ENCODE measurements around the gene ZNF574. TPM values are rescaled to one million over a fixed set of nuclear protein-coding genes. Genes with fewer than 3 reads are reported as not detected.

The ZNF574 gene
- total RNA-seq, 1 experiment from 2014 or later, result 15.7 TPM

DNA sequence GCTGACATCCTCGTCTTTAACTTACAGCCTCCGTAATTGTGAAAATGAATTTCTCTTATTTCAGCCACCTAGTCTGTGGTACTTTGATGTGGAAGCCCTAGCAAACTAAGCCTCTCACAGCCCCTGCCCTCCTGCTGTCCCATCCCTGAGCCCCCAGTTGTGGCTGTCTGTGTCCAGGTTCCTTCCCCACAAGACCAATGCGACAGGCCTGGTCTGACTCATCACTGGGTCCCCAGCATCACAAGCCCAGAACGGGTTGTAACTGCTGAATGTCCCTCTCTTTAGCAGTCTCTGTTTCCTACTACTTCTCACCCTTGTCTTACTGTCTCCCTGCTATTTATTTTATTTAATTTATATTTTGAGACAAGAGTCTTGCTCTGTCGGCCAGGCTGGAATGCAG is 50.6 kb downstream of the ZNF574 start:
- H3K4me1 ChIP-seq (ENCODE audit: control insufficient read depth, insufficient read depth, low read length), result no peaks in the 10 kb centered on the region
- no peak overlapping the region for H3K4me3 ChIP-seq (ENCODE audit: low read depth in 2 of 2, low read length in 2 of 2)
- no peak for TF ChIP-seq TCF7L2 (IDR thresholded peaks at IDR 0.05; ENCODE audit: low read depth, low read length)
- TF ChIP-seq, protein P1, sequence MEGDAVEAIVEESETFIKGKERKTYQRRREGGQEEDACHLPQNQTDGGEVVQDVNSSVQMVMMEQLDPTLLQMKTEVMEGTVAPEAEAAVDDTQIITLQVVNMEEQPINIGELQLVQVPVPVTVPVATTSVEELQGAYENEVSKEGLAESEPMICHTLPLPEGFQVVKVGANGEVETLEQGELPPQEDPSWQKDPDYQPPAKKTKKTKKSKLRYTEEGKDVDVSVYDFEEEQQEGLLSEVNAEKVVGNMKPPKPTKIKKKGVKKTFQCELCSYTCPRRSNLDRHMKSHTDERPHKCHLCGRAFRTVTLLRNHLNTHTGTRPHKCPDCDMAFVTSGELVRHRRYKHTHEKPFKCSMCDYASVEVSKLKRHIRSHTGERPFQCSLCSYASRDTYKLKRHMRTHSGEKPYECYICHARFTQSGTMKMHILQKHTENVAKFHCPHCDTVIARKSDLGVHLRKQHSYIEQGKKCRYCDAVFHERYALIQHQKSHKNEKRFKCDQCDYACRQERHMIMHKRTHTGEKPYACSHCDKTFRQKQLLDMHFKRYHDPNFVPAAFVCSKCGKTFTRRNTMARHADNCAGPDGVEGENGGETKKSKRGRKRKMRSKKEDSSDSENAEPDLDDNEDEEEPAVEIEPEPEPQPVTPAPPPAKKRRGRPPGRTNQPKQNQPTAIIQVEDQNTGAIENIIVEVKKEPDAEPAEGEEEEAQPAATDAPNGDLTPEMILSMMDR (IDR thresholded peaks at IDR 0.05), result no peak
- TF ChIP-seq POLR2AphosphoS5 (IDR thresholded peaks at IDR 0.05; ENCODE audit: low read depth, low read length), result no peak
- TF ChIP-seq SIN3A (IDR thresholded peaks at IDR 0.05; ENCODE audit: borderline replicate concordance, insufficient read depth, low read depth, low read length), result no peak
- TF ChIP-seq, protein P2, sequence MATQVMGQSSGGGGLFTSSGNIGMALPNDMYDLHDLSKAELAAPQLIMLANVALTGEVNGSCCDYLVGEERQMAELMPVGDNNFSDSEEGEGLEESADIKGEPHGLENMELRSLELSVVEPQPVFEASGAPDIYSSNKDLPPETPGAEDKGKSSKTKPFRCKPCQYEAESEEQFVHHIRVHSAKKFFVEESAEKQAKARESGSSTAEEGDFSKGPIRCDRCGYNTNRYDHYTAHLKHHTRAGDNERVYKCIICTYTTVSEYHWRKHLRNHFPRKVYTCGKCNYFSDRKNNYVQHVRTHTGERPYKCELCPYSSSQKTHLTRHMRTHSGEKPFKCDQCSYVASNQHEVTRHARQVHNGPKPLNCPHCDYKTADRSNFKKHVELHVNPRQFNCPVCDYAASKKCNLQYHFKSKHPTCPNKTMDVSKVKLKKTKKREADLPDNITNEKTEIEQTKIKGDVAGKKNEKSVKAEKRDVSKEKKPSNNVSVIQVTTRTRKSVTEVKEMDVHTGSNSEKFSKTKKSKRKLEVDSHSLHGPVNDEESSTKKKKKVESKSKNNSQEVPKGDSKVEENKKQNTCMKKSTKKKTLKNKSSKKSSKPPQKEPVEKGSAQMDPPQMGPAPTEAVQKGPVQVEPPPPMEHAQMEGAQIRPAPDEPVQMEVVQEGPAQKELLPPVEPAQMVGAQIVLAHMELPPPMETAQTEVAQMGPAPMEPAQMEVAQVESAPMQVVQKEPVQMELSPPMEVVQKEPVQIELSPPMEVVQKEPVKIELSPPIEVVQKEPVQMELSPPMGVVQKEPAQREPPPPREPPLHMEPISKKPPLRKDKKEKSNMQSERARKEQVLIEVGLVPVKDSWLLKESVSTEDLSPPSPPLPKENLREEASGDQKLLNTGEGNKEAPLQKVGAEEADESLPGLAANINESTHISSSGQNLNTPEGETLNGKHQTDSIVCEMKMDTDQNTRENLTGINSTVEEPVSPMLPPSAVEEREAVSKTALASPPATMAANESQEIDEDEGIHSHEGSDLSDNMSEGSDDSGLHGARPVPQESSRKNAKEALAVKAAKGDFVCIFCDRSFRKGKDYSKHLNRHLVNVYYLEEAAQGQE (IDR thresholded peaks at IDR 0.05; ENCODE audit: insufficient read depth in 1 of 2, low read depth in 2 of 2, low read length in 1 of 2), result no peak
- intact Hi-C loops (cut with micrococcal nuclease; ENCODE audit: unreplicated experiment), result no loop called here
- H3K9me3 ChIP-seq (ENCODE audit: control insufficient read depth, insufficient read depth, low read depth, low read length), result no peaks in the 10 kb centered on the region
- POLR2A ChIA-PET, result no interaction called here
- ATAC-seq (no peak), DNase-seq (ENCODE audit: low read depth, low spot score) (no peak)
- no peaks in the 10 kb centered on the region for H3K36me3 ChIP-seq (ENCODE audit: control insufficient read depth, insufficient read depth, low read length)
- H3K27ac ChIP-seq (ENCODE audit: low read length), result no peak overlapping the region
- no peaks in the 10 kb centered on the region for H3K27me3 ChIP-seq (ENCODE audit: control insufficient read depth, insufficient read depth, low read length)
- in situ Hi-C loops (cut with HindIII; ENCODE audit: low pct_unique_long_range_greater_than_20kb, low sequenced_read_pairs), result no loop called here
- no TSS peak for BruUV-seq (replicated peaks)
- CTCF ChIA-PET, result no interaction called here

DNA sequence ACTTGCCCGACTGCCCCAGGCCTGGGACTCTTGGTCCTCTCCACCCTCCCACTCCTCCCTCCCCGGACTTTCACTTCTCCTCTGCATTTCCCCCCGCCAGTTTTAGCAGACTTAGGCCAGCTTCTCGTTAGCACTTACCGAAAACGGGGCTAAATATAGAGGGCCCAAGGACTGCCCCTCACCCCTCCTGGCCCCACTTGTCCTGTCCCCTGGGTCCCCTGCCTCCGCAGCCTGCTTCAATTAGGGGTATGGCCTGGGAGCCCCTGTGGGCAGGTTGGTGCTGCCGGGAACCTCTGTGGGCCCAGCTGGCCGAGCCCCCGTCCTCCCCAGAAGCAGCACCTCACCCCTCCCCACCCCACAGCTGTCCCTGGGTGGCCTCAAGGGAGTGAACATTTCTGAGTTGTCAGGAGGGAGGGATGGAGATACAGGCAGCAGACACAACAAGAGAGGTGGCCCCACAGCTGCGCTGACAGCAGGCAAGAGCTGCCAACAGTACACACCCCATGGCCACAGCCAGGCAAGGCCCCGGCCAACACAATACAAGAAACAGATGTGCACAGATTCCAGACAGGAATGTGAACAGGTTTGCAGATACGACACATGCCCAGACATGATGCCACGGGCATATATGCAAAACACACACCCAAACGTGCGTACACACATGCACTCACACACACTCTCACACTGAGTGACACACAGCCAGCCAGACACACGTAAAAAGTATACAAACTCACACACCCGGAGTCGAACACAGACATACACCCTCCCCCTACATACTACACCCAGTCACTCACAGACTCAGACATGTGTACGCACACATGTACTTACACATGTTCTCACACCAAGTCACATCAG is 53.7 kb downstream of the ZNF574 start:
- no TSS peak for BruUV-seq (replicated peaks)
- CTCF ChIA-PET, result interaction anchor here (0.9 kb wide), 1 partner anchor 197 kb away, joined by 4 read pairs; no protein-coding TSS in a partner anchor
- TF ChIP-seq, protein P2 (IDR thresholded peaks at IDR 0.05; ENCODE audit: insufficient read depth in 1 of 2, low read depth in 2 of 2, low read length in 1 of 2), result no peak
- TF ChIP-seq, protein P1 (IDR thresholded peaks at IDR 0.05), result no peak
- TF ChIP-seq TCF7L2 (IDR thresholded peaks at IDR 0.05; ENCODE audit: low read depth, low read length) (no peak), SIN3A (IDR thresholded peaks at IDR 0.05; ENCODE audit: borderline replicate concordance, insufficient read depth, low read depth, low read length) (no peak), POLR2AphosphoS5 (IDR thresholded peaks at IDR 0.05; ENCODE audit: low read depth, low read length) (no peak)
- in situ Hi-C loops (cut with HindIII; ENCODE audit: low pct_unique_long_range_greater_than_20kb, low sequenced_read_pairs), result no loop called here
- DNase-seq (ENCODE audit: low read depth, low spot score) (no peak), ATAC-seq (no peak)
- Histone ChIP-seq H3K4me1 (ENCODE audit: control insufficient read depth, insufficient read depth, low read length) (no peaks in the 10 kb centered on the region), H3K4me3 (ENCODE audit: low read depth in 2 of 2, low read length in 2 of 2) (no peak overlapping the region), H3K9me3 (ENCODE audit: control insufficient read depth, insufficient read depth, low read depth, low read length) (no peaks in the 10 kb centered on the region), H3K27ac (ENCODE audit: low read length) (no peak overlapping the region), H3K36me3 (ENCODE audit: control insufficient read depth, insufficient read depth, low read length) (no peaks in the 10 kb centered on the region), H3K27me3 (ENCODE audit: control insufficient read depth, insufficient read depth, low read length) (no peaks in the 10 kb centered on the region)
- intact Hi-C loops (cut with micrococcal nuclease; ENCODE audit: unreplicated experiment), result no loop called here
- POLR2A ChIA-PET, result no interaction called here
